ENCODE data around the gene SNTA1. TPM values are rescaled to one million over a fixed set of nuclear protein-coding genes. Genes with fewer than 3 reads are reported as not detected.

SNTA1 gene
- total and polyA plus RNA-seq, 9 of the 15 experiments (the other 6 are each of a cell fraction or from before 2014, with no cell fraction given) = 1.2 to 40.8 (median 20.3) TPM

DNA sequence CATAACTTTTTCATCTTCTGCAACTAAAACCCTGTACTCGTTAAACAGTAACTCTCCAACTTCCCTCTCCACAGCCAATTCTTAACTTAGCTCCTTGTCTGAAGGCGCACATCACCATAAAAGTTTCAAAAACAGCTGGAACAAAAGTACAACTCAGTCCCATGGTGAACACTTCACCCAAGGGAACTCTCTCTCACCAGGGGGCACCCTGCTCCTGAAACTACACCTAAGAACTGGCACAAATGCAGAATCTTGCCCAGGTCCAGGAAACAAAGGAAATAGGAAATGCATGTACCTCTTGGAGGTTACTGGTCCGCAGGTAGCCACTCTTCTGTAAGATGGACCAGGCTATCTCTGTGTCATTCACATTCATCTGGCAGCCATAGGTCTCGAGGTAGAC lies 48.8 kb downstream of the SNTA1 start:
- ATAC-seq (no peak), DNase-seq (ENCODE audit: extremely low read depth in 1 of 4, low spot score in 3 of 4) (no peak), FAIRE-seq (no peak)
- no peak for TF ChIP-seq RBM17 (IDR thresholded peaks at IDR 0.05; ENCODE audit: borderline replicate concordance, low read depth, low read length)
- TF ChIP-seq, protein P1, sequence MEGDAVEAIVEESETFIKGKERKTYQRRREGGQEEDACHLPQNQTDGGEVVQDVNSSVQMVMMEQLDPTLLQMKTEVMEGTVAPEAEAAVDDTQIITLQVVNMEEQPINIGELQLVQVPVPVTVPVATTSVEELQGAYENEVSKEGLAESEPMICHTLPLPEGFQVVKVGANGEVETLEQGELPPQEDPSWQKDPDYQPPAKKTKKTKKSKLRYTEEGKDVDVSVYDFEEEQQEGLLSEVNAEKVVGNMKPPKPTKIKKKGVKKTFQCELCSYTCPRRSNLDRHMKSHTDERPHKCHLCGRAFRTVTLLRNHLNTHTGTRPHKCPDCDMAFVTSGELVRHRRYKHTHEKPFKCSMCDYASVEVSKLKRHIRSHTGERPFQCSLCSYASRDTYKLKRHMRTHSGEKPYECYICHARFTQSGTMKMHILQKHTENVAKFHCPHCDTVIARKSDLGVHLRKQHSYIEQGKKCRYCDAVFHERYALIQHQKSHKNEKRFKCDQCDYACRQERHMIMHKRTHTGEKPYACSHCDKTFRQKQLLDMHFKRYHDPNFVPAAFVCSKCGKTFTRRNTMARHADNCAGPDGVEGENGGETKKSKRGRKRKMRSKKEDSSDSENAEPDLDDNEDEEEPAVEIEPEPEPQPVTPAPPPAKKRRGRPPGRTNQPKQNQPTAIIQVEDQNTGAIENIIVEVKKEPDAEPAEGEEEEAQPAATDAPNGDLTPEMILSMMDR (IDR thresholded peaks at IDR 0.05 in 2 of 3, conservative IDR thresholded peaks at IDR 0.05 in 1 of 3; ENCODE audit: insufficient read depth in 2 of 3, low read depth in 1 of 3, low read length in 3 of 3) = peak in 1 of 3 experiments; percentile 7; a peak in 1 of 6 replicates
- Histone ChIP-seq H3K4me3 (no peak overlapping the region), H3K79me2 (ENCODE audit: control insufficient read depth, insufficient read depth, low read length) (peaks cover 36% of the 10 kb centered on the region), H3K4me2 (ENCODE audit: insufficient read depth, low read length) (no peak overlapping the region), H2AFZ (ENCODE audit: low read depth, low read length) (no peak overlapping the region), H3K4me1 (replicated peaks in 1 of 2; ENCODE audit: control insufficient read depth in 2 of 2, insufficient read depth in 2 of 2, low read length in 2 of 2) (peaks cover 0 to under 1% of the 10 kb centered on the region in 2 experiments; a peak in 1 of 5 replicates), H3K27ac (ENCODE audit: extremely low read depth, low read depth, low read length) (no peak overlapping the region), H4K20me1 (replicated peaks; ENCODE audit: control insufficient read depth, insufficient read depth, low read length) (0 out of 2 replicates have a peak, but pooled peaks cover 5% of the 10 kb centered on the region), H3K36me3 (ENCODE audit: control insufficient read depth, insufficient read depth, low read length) (peaks cover 79% of the 10 kb centered on the region), H3K27me3 (ENCODE audit: control insufficient read depth in 2 of 2, insufficient read depth in 2 of 2, low read length in 2 of 2) (no peaks in the 10 kb centered on the region), H3K9me1 (ENCODE audit: control insufficient read depth, insufficient read depth, low read length) (no peaks in the 10 kb centered on the region), H3K9me3 (replicated peaks; ENCODE audit: control insufficient read depth, insufficient read depth, low read depth, low read length) (no peaks in the 10 kb centered on the region), H3K9ac (ENCODE audit: insufficient read depth in 1 of 2, low read depth in 2 of 2, low read length in 2 of 2) (no peak overlapping the region)
- POLR2A ChIA-PET = interaction anchor here (1.8 kb wide), 1 partner anchor 16 kb away, joined by 5 read pairs; no protein-coding TSS in a partner anchor
- 95% methylated on average over 4 of the region's 4 CpGs for WGBS (ENCODE audit: insufficient coverage, low coverage, missing lambda C conversion rate)
- in situ Hi-C loops (cut with MboI) (no loop called here), intact Hi-C loops (cut with micrococcal nuclease) (no loop called here)
- BruUV-seq (replicated peaks) = no TSS peak
- CTCF ChIA-PET (ENCODE audit: low intra/inter-chr PET ratio) = no interaction called here

- Histone ChIP-seq H3K79me2 (ENCODE audit: control insufficient read depth, insufficient read depth, low read length) (peaks cover 25% of the 10 kb centered on the region; the same call in 2 of the 3 replicates), H3K9me1 (ENCODE audit: control insufficient read depth, insufficient read depth, low read length) (no peaks in the 10 kb centered on the region), H3K9ac (ENCODE audit: insufficient read depth in 1 of 2, low read depth in 2 of 2, low read length in 2 of 2) (no peak overlapping the region), H3K9me3 (replicated peaks; ENCODE audit: control insufficient read depth, insufficient read depth, low read depth, low read length) (no peaks in the 10 kb centered on the region), H3K36me3 (ENCODE audit: control insufficient read depth, insufficient read depth, low read length) (peaks cover 74% of the 10 kb centered on the region), H4K20me1 (replicated peaks; ENCODE audit: control insufficient read depth, insufficient read depth, low read length) (0 out of 2 replicates have a peak, but pooled peaks cover 4% of the 10 kb centered on the region), H3K4me2 (ENCODE audit: insufficient read depth, low read length) (no peak overlapping the region), H3K4me1 (replicated peaks in 1 of 2; ENCODE audit: control insufficient read depth in 2 of 2, insufficient read depth in 2 of 2, low read length in 2 of 2) (no peaks in the 10 kb centered on the region), H3K27ac (ENCODE audit: extremely low read depth, low read depth, low read length) (no peak overlapping the region), H3K27me3 (ENCODE audit: control insufficient read depth in 2 of 2, insufficient read depth in 2 of 2, low read length in 2 of 2) (no peaks in the 10 kb centered on the region), H3K4me3 (no peak overlapping the region), H2AFZ (ENCODE audit: low read depth, low read length) (no peak overlapping the region)
- BruUV-seq (replicated peaks) = no TSS peak
- ATAC-seq (no peak), FAIRE-seq (no peak), DNase-seq (ENCODE audit: extremely low read depth in 1 of 4, low spot score in 3 of 4) (no peak)
- intact Hi-C loops (cut with micrococcal nuclease) (no loop called here), in situ Hi-C loops (cut with MboI) (no loop called here)
- 87% methylated on average over 4 of the region's 4 CpGs for WGBS (ENCODE audit: insufficient coverage, low coverage, missing lambda C conversion rate)
- CTCF ChIA-PET (ENCODE audit: low intra/inter-chr PET ratio) = no interaction called here
- POLR2A ChIA-PET = interaction anchor here (0.6 to 1.8 kb wide), 2 partner anchors 9 to 15 kb away, joined by 3 to 5 read pairs; no protein-coding TSS in a partner anchor
- TF ChIP-seq TCFL5 (CRISPR knock-in tag; conservative IDR thresholded peaks at IDR 0.05) = no peak
- no peak for TF ChIP-seq ZSCAN32 (CRISPR knock-in tag; IDR thresholded peaks at IDR 0.05)
- TF ChIP-seq, protein P2, sequence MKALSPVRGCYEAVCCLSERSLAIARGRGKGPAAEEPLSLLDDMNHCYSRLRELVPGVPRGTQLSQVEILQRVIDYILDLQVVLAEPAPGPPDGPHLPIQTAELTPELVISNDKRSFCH (CRISPR knock-in tag; IDR thresholded peaks at IDR 0.05) = no peak
- TF ChIP-seq, protein P2 (tag; IDR thresholded peaks at IDR 0.05) = no peak
- no peak for TF ChIP-seq RCOR1 (IDR thresholded peaks at IDR 0.05; ENCODE audit: borderline replicate concordance in 1 of 2, low read depth in 2 of 2, low read length in 2 of 2)
- no peak for TF ChIP-seq ZBTB43 (CRISPR knock-in tag; IDR thresholded peaks at IDR 0.05)
- TF ChIP-seq SAFB2 (IDR thresholded peaks at IDR 0.05; ENCODE audit: borderline replicate concordance, low read depth, low read length, severe bottlenecking) = no peak
- TF ChIP-seq RBM39 (optimal IDR thresholded peaks at IDR 0.05; ENCODE audit: low read depth, low read length) = no peak
Observed at GRCh38 chr20:33393609-33394008, 50.0 kb downstream of the SNTA1 start.
